Right hindlimb (tissue), 1 donor: ENCODE data around the gene TTC5.
"Not testable (repeated sequence)": the region's sequence is repeated elsewhere in the genome, so short reads cannot be mapped to it uniquely, and the experiment has no call there.

ENCODE experiments used
- DNase-seq: peaks from one replicate; pipeline ENCODE4 v3.0.0-alpha.2; 2018

The TTC5 gene

DNA sequence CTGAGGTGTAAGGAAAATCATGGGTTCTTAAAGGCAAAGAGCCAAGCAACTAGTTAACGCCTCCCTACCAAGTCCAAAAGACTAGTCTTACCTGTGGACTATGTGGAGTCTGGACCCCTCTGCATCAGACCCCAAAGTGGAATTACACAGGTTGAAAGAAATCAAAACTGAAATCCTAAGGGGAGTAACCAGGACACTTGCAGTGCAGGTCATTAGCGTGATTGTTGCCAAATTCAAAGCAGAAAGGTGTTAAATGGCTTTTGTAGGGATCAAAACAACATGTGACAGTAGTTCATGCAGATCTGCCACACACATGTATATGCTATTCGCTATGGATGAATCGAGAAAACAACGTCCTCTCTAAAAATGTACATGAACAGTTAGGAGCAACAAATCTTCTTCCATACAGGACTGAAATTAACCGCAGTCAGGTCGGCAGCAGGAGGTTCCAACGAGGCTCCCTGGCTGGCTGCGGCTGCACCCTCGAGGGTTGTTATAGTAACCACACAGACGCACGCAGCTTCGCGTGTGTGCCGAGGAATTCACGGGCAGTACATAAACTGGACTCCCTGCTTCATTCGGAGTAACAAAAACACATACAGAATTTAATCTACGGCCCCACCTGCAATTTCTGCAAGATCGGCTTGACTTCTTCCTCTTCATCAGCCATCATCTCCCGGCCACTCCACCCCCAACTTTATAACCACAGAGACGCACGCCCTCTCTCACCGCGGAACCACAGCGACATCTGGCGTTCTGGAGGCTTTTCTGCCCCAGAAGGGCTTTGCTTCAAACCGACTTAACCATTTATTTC is at the start of gene TTC5:
Gene TTC5, minus strand, starts transcription at position 687 of the 814 bp plus-strand sequence. Its CDS starts 14 bp downstream, at position 673.
- peak; percentile 92 for DNase-seq

DNA sequence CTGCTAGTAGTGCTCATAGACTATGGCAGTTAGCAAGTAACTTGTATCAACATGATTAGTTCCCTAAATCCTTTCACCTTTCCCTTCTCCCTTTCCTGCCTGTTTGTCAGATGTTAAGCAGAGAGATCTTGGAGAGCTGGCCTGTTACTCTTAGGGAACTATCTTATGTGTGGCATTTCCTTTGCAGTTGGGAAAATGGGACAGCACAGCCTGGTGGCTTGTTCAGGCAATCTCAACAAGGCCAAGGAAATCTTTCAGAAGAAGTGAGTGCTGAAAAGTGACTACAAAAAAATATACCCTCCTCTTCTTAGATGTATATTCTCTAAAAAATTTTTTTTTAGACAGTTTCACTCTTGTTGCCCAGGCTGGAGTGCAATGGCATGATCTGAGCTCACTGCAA is 45.1 kb upstream of the TTC5 start:
- DNase-seq, result no peak

DNA sequence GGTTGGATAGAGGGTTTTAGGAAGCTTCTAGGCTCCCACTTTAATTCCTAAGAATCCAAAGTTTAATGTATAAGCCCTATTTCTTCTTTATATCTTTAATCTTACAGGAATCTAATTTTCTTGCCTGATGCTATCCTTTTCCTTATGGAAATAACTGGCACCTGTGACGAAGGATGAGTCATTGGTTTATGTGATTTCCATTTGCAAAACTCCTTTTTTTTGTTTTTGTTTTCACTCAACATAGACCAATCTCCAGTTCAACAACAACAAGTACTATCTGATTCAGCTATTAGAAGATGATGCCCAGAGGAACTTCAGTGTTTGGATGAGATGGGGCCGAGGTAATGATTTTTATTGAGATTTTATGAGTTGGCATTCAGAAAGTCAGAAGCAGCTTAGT is 44.5 kb upstream of the TTC5 start:
- no peak for DNase-seq

GRCh38 chr14:20347747-20348146 is 42.0 kb upstream of the TTC5 start:
- no peak for DNase-seq

DNA sequence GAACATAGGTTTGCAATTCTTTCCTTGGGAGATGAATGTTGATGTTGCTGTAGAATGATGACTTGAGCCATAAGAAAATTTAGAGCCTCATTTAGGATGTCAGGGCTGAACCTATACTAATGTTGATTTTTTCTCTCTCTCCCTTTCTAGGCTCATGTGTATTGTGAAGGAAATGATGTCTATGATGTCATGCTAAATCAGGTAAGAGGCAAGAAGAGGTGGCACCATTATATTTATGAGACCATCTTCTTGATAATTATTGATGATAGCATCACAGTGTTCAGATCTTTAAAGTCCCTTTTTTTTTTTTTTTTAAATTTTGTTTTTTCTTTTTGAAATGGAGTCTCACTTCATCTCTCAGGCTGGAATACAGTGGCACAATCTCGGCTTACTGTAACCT is 41.0 kb upstream of the TTC5 start:
- no peak for DNase-seq

- DNase-seq, result no peak
Observed at GRCh38 chr14:20345366-20345765, 39.6 kb upstream of the TTC5 start.

GRCh38 chr14:20343862-20344220 is 38.1 kb upstream of the TTC5 start:
- DNase-seq, result no peak

GRCh38 chr14:20343092-20343861 is 37.5 kb upstream of the TTC5 start, which contains the start of gene PARP2:
TSS of gene PARP2 (plus strand) at chr14:20343635. CDS start at chr14:20343642, 7 bp downstream.
- peak; percentile 98 for DNase-seq

DNA sequence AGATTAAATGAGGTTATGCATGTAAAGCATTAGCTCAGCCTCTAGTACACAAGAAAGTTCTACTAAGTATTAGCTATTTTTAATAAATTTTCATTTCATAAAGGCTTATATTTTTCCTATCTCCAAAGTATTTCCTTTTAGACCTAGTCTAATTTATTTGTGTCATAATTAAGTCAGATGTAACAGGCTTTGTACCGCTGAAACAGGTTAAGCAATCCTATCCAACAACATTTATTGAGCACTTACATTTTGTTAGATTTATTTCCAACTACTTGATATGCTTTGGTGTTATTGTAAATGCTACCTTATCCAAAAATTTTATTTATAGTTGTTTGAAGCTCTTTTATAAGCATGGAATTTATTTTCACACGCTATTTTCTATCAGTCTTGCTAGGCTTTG is 35.9 kb upstream of the TTC5 start:
- DNase-seq, result no peak

- DNase-seq, result not testable (repeated sequence)
Observed at GRCh38 chr14:20341032-20341431, 35.3 kb upstream of the TTC5 start.

- DNase-seq, result no peak
Observed at GRCh38 chr14:20334017-20334416, 28.3 kb upstream of the TTC5 start.

DNA sequence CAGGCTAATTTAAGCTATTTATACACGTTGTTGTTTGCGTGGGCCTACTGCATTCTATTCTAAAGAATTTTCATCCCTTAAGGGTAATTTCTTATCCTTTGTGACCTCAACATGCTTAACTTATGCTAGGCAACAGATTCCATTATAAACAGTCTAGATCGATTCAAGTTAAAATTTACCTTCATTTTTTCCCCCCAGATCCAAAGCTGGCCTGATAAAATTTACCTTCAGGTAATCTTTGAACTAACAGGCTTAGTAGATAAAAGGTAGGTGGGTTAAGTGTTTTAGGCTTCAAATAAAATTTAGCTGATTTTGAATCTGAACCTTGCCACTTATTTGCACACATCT is 27.7 kb upstream of the TTC5 start:
- no peak for DNase-seq

DNA sequence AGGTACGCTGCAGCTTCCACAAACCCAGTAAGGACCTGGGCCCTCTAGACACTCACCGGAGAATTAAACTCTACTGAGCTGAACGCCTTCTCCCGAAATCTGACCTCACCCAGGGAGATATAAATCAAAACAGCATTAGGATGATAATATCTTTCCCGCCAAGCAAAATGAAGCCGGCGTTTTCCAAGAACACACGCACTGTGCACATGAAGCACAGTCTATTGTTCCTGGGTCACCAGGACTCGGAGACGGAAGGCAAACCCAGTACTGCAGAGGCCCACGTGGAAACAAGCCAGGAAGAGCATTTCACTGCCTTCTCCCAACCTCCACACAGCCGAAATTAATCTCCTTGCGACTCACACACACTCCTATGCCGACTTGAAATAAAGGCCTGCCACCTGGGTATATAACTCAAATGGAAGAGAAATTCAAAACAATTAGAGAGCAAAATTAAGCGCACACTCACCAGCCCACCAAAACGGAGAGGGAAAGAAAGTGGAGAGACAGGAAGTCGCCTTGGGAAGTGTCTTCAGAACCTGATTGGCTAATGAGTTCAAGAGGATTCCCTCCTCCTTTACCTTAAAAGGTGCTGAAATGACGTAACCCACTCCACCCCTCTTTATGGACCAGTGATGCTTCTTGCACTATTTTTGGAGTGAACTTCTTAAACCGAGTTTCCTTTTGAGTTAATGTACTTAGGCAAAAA is 27.2 kb upstream of the TTC5 start, which contains the start of gene CCNB1IP1:
Gene CCNB1IP1, minus strand, starts transcription at position 492 of the 706 bp plus-strand sequence. CDS start 16,756 bp downstream, outside the sequence.
- DNase-seq, result peak; percentile 78

DNA sequence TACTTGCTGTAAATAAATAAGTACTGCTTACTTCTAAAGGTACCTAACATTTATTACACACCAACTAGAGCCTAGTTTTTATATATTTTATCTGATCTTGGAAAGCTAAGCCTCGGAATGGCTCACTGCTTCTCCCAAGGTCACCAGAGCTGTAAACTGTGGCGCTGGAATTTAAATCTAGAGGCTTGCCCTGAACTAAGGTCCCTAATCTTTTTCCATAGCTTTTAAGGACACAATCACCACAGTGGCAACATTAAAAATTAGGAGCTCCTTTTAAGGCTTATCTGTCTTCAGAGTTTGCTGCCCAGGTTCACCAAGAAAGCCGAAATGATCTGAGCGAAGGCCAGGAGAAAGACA is 26.7 kb upstream of the TTC5 start:
- no peak for DNase-seq

GRCh38 chr14:20331053-20331613 is 25.4 kb upstream of the TTC5 start:
- DNase-seq, result no peak

- DNase-seq, result no peak
Observed at GRCh38 chr14:20329355-20329754, 23.6 kb upstream of the TTC5 start.

DNA sequence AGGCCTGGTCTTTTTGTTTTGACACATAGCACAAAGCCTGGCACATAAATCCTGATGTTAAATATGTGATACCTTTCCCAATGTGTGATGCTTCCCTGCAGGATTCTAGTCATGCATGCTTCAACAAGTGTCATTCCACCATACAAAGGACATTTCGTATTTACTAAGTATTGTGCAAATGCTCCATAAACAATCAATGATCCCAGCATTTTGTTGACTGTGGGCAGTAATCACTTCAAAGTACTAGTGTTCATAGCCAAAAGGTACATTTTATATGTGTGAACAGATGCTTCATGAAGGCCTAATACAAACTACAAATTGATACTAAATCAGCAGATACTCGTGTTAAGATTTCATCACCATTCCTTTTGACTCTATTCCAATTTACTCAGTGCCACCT is 23.0 kb upstream of the TTC5 start:
- no peak for DNase-seq

GRCh38 chr14:20327005-20327869 is 21.5 kb upstream of the TTC5 start:
- no peak for DNase-seq

DNA sequence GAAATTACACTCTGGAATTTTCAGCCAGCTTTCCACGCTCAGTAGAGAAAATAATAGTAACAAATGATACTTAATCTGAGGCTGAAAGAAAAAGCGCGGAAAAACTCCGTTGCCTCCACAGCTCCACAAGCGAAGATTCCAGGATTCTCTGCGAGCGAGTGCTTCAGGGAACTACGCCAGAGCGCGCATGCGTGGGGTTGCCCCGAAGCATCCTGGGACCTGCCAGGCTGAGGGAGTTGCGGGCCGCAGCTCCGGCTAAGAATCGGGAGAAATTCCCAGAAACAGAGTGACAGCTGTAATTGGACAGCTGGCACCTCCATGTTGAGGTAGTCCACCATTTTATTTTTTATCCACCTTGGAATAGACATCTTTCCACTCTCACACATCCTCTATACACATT is 12.0 kb upstream of the TTC5 start:
- no peak for DNase-seq

GRCh38 chr14:20314026-20314425 is 8.3 kb upstream of the TTC5 start:
- no peak for DNase-seq

- no peak for DNase-seq
Observed at GRCh38 chr14:20306079-20306423, 300 bp upstream of the TTC5 start.

DNA sequence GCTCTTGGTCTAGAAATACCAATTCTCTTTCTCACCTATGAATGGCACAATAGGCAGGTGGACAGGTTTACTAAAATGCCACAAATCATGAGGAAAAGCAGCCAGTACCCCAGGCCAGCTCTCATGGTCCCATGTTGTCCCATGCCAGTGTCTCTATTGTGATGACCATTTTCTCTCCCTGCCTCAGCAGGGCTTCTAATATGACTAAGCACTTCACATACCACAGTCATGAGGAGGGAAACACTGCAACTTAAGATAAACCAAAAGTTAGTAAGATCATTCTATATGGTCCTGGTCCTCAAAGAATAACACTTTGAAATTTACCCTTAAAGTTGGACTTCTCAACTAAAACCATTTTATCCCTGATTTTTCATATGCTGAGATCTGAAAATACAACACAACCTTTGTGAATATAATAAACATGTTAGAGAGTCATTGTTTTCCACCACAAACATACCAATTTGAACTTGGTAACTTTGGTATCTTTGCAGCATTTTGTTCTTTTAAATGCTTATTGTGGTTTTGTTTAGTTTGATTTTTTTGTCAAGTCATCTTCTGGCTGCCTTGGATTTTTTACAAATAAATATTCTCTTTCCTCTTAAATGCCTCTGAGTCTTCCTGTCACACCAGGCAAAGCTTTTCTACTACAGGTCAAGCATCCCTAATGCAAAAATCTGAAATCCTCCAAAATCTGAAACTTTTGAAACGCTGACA is 3.6 kb downstream of the TTC5 start:
- DNase-seq, result no peak
